ENCODE measurements around the gene ATP1B3.

- TF ChIP-seq GATA3 (IDR thresholded peaks at IDR 0.05; ENCODE audit: low read depth, low read length) (no peak), GATA2 (IDR thresholded peaks at IDR 0.05; ENCODE audit: low read depth, low read length) (no peak)
Observed at GRCh38 chr3:141915016-141915415, 38.6 kb downstream of the ATP1B3 start.

Data from SH-SY5Y (cell line).